ENCODE measurements around the gene MGLL. TPM values are rescaled to one million over a fixed set of nuclear protein-coding genes. Genes with fewer than 3 reads are reported as not detected.

The MGLL gene
- total RNA-seq, 4 donors from 2014 or later, result 26.5 to 50.2 (median 43.8) TPM

DNA sequence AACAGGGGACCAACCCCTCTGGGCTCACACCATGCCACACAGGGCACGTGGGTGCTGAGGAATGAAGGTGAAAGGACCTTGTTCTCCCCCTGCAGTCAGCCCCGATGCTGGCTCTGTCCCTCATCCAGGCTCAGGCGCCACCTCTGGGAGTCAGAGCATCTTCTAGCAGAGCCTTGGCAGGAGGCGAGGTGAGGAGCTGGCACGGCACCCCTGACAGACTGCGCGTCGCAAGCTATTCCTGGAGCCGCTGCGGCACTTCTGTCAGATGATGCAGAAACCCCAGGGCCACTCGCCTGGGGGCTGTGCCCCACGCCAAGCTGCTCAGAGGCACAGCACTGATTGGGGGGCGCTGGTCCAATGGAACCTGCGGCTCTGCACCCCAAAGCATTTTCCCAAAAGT, 62.0 kb downstream of the MGLL start:
- TF ChIP-seq POLR2A (IDR thresholded peaks at IDR 0.05), result no peak
- TF ChIP-seq, protein P1, sequence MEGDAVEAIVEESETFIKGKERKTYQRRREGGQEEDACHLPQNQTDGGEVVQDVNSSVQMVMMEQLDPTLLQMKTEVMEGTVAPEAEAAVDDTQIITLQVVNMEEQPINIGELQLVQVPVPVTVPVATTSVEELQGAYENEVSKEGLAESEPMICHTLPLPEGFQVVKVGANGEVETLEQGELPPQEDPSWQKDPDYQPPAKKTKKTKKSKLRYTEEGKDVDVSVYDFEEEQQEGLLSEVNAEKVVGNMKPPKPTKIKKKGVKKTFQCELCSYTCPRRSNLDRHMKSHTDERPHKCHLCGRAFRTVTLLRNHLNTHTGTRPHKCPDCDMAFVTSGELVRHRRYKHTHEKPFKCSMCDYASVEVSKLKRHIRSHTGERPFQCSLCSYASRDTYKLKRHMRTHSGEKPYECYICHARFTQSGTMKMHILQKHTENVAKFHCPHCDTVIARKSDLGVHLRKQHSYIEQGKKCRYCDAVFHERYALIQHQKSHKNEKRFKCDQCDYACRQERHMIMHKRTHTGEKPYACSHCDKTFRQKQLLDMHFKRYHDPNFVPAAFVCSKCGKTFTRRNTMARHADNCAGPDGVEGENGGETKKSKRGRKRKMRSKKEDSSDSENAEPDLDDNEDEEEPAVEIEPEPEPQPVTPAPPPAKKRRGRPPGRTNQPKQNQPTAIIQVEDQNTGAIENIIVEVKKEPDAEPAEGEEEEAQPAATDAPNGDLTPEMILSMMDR (IDR thresholded peaks at IDR 0.05 in 4 of 5, conservative IDR thresholded peaks at IDR 0.05 in 1 of 5), result no peak
- Histone ChIP-seq H3K27ac (peak overlapping the region; percentile 73 to 78 (median 75)), H3K27me3 (no peaks in the 10 kb centered on the region), H3K4me3 (no peak overlapping the region), H3K36me3 (no peaks in the 10 kb centered on the region), H3K4me1 (peaks cover 42 to 50% of the 10 kb centered on the region in 2 donors), H3K9me3 (no peaks in the 10 kb centered on the region)
- peak; percentile 74 to 79 for ATAC-seq
- intact Hi-C loops (cut with DNase I; ENCODE audit: low total_unique reads), result loop anchor here (1.0 to 10.0 kb wide), 3 partner anchors 63 to 194 kb away; no protein-coding TSS in a partner anchor
- peak; percentile 49 to 88 for DNase-seq
- in situ Hi-C loops (cut with MboI; ENCODE audit: low sequenced_read_pairs in 4 of 4), result no loop called here

DNA sequence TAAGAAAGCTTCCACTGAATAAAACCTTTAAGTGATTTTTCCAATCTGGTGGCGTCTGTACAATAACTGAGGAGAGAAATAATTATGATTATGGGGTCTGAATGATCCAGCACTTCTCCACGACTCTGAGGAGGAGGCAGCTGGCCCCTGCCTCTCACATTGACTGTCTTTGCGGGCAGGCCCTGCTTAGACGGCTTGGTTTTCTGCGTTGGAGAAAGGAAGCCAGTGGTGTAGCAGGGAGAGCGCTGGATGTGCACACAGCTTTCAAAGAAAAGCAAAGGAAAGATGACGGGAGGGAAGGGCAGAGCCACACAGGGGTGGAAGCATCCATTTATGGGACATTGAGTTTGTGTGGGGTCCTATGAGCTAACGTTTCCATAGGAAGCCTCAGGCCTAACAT, 62.5 kb downstream of the MGLL start:
- in situ Hi-C loops (cut with MboI; ENCODE audit: low sequenced_read_pairs in 4 of 4), result no loop called here
- no peak for ATAC-seq
- H3K4me3 ChIP-seq, result no peak overlapping the region
- no peaks in the 10 kb centered on the region for H3K9me3 ChIP-seq
- peaks cover 42 to 48% of the 10 kb centered on the region in 2 donors for H3K4me1 ChIP-seq
- intact Hi-C loops (cut with DNase I; ENCODE audit: low total_unique reads), result loop anchor here (1.0 to 10.0 kb wide), 3 partner anchors 63 to 195 kb away; no protein-coding TSS in a partner anchor
- no peak for DNase-seq
- TF ChIP-seq, protein P1 (IDR thresholded peaks at IDR 0.05 in 4 of 5, conservative IDR thresholded peaks at IDR 0.05 in 1 of 5), result no peak
- no peak for TF ChIP-seq POLR2A (IDR thresholded peaks at IDR 0.05)
- no peaks in the 10 kb centered on the region for H3K36me3 ChIP-seq
- no peaks in the 10 kb centered on the region for H3K27me3 ChIP-seq
- H3K27ac ChIP-seq, result peak overlapping the region in 3 of 4 donors; percentile 73 to 78 (median 73)

DNA sequence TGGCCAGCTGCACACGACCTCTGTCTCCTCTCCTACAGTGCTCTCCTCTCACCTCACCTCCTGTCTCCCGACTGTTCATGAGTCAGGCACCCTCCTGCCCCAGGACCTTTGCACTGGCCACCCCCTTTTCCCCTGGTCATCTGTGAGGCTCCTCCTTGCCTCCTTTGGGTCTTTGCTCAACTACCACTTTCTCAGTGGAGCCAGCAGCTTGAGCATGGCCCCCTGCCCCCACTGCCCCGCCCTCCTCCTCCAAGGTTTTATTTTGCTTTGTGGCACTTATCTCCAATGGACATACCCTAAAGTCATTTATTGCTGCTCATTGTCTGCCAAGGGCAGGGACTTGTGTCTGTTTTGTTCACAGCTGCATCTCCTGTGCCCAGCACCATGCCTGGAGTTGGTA, 64.3 kb downstream of the MGLL start:
- Histone ChIP-seq H3K27ac (no peak overlapping the region), H3K4me3 (no peak overlapping the region), H3K4me1 (peaks cover 28 to 38% of the 10 kb centered on the region in 2 donors), H3K9me3 (no peaks in the 10 kb centered on the region), H3K27me3 (no peaks in the 10 kb centered on the region), H3K36me3 (no peaks in the 10 kb centered on the region)
- in situ Hi-C loops (cut with MboI; ENCODE audit: low sequenced_read_pairs in 4 of 4), result no loop called here
- DNase-seq (no peak), ATAC-seq (no peak)
- no peak for TF ChIP-seq POLR2A (IDR thresholded peaks at IDR 0.05)
- TF ChIP-seq, protein P1 (IDR thresholded peaks at IDR 0.05 in 4 of 5, conservative IDR thresholded peaks at IDR 0.05 in 1 of 5), result no peak
- intact Hi-C loops (cut with DNase I; ENCODE audit: low total_unique reads), result no loop called here

DNA sequence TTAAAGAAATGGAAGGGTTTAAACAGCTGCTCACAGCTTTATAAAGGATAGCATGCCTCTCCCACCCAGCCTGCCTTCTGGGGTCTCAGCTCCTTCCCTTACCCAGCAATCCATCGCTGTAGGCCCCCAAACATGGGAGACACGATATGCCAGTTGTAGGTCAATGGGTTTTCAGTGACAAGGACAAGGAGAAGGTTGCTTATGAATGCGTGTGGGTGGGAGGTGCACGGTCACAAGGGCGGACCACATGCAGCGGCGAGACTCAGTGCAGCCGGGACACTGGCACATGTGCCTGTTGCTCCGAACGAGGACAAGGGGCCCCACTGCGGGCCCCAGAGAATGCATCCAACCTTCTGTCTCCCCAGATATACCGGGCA, 67.0 kb downstream of the MGLL start:
- TF ChIP-seq POLR2A (IDR thresholded peaks at IDR 0.05), result no peak
- TF ChIP-seq, protein P1 (IDR thresholded peaks at IDR 0.05 in 4 of 5, conservative IDR thresholded peaks at IDR 0.05 in 1 of 5), result no peak
- Histone ChIP-seq H3K4me1 (peaks cover 14 to 26% of the 10 kb centered on the region in 2 donors), H3K27ac (no peak overlapping the region), H3K27me3 (no peaks in the 10 kb centered on the region), H3K9me3 (no peaks in the 10 kb centered on the region), H3K4me3 (no peak overlapping the region), H3K36me3 (no peaks in the 10 kb centered on the region)
- in situ Hi-C loops (cut with MboI; ENCODE audit: low sequenced_read_pairs in 4 of 4), result no loop called here
- no peak for DNase-seq
- intact Hi-C loops (cut with DNase I; ENCODE audit: low total_unique reads), result no loop called here
- no peak for ATAC-seq

Data from gastrocnemius medialis (tissue), 4 donors.